Left cardiac atrium (tissue), 4 donors: ENCODE data around the gene ANKRD65. TPM values are rescaled to one million over a fixed set of nuclear protein-coding genes. Genes with fewer than 3 reads are reported as not detected.
"Not testable (repeated sequence)": the region's sequence is repeated elsewhere in the genome, so short reads cannot be mapped to it uniquely, and the experiment has no call there.

Experiments
- ATAC-seq, 2 donors: fragments of 200-7000 bp; cut with Tn5 transposase; one replicate each; pipeline ENCODE4 v1.9.1; 2020; ENCODE audit warnings: mild to moderate bottlenecking in 2 of 2, moderate library complexity in 2 of 2
- DNase-seq: peaks from one replicate; pipeline ENCODE4 v3.0.0-alpha.2; 2020
- intact Hi-C, 2 donors: fragments of 100-400 bp; cut with DNase I; formaldehyde crosslinking; loops; one replicate each; pipeline versions ENCODE4 v1.14.1 to v1.15.1; 2022 to 2023
- long read RNA-seq: library from polyadenylated mRNA; unstranded; transcript quantifications from one replicate; pipeline ENCODE4 v2.0.0, GENCODE V29; 2021
- total RNA-seq, 2 donors: library from RNA; stranded (reverse); fragmentation: NEBNext Ultra II Directional; extraction: Animal tissue kit (Norgen Biotek cat#: 25700); gene quantifications; one replicate each; pipeline ENCODE4 v1.2.1, GENCODE V29; 2021
- donor health status: DM: no; HTN: yes; CAD: no.
- donor health status: DM: no; HTN: yes; CAD: no; lungs with severe emphysema.
- donor health status: DM: yes; HTN: yes; CAD: no.
- donor health status: Dilated cardiomyopathy.

ANKRD65 gene
- total RNA-seq: 1 to 10 TPM; 2.2 to 3.0 TPM
- long read RNA-seq, partial matches to known transcripts: 1 of 1 reads
- long read RNA-seq, other reads (novel, unspliced or antisense): 0 of 1 reads

DNA sequence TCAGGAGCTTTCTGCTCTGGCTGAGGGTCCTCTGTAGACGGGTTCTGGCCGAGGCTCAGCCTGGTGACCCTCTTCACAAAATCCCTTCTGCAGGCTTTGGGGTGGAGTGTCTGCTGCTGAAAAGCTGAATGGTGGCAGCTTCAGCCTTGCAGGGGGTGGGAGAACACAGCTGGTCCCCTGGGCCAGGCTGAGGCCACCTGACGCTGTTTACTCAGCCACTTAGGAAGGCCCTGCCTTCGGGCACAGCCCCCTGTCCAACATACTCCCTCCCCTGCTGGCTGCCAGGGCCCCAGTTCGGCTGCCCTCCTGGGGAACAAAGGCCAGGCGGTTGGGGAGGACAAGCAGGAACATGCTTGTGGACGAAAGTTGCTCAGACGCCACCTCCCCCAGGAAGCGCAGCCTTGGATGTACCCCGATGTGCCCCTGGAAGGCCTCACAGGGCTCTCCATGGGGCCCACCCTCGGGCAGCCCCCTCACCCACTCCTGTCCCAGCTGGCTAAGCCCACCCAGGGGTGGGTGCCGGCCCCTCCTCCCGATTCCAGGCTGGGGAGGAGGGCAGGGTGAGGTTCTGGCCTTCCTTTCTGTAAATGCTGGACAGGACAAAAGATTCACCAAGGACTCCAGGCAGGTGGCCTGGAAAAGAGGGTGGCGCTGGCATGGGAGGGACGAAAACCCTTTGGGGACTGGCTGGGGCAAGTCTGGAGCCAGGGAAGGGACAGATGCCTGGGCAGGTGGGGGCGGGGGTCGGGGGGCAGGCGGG lies at the start of gene ANKRD65:
ANKRD65 (minus strand) TSS at position 130 of the 760 bp plus-strand sequence. CDS start 271 bp downstream, outside the sequence.
- intact Hi-C loops: no loop called here
- DNase-seq (peak; percentile 15), ATAC-seq (peak in 1 of 2 donors; percentile 16)

- intact Hi-C loops, DNase-seq, ATAC-seq: not testable (repeated sequence)
Observed at GRCh38 chr1:1468196-1468985, 47.3 kb upstream of the ANKRD65 start.

GRCh38 chr1:1463312-1463711 lies 42.2 kb upstream of the ANKRD65 start:
- no peak for ATAC-seq
- DNase-seq: no peak
- intact Hi-C loops: no loop called here

GRCh38 chr1:1462318-1462966 lies 41.4 kb upstream of the ANKRD65 start:
- DNase-seq (peak; percentile 53), ATAC-seq (peak; percentile 83 to 87)
- intact Hi-C loops: no loop called here

DNA sequence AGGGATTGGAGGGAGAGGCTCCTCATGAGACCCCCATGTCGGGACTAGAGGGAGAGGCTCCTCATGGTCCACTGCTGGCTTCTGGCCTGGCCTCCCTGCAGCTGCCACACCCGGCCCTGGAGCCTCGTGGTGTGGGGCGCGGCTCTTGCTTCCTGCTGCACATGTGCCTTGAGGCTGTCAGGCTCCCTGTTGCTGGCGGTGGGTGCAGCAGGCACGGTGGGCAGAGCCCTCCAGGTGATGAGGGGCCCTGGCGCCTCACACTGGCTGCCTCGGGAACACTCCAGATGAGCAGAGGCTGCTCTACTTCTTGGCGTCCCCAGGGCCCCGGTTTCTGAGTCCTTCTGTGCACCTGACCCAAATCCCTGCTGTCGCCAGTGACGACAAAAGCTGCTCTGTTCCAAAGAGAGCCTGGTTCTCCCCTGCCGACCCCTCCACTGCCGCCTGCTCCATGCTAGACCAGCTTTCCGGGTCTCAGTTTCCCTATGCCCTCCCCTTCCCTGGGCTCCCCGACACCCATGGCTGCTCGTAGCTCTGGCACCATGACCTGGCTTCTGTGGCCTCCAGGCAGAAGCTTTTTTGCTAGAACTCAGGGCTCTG lies 40.7 kb upstream of the ANKRD65 start:
- DNase-seq: no peak
- intact Hi-C loops: no loop called here
- no peak for ATAC-seq

DNA sequence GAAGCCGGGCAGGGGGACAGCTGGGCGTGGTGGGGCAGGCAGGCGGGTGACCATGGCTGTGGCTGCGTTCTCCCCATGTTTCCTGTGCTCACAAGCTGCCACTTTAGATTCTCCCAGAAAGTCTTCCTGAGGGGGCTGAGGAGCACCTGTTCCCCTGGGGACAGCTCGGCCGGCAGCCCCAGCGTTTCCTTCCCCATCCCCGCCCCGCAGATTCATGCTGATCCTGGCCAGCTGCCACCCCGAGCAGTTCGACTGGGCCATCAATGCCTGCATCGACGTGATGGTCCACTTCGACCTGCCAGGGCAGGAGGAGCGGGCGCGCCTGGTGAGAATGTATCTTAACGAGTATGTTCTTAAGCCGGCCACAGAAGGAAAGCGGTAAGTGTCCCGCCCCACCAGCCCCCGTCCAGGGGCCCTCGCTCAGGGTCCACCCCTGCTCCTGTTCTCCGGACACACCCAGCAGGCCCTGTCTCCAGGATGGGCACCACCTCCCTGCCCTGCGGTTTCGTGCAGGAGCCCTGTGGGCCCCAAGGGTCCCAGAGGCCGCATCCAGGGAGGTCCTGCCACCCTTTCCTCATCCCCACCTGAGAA lies 39.6 kb upstream of the ANKRD65 start:
- ATAC-seq (no peak), DNase-seq (no peak)
- intact Hi-C loops: no loop called here

DNA sequence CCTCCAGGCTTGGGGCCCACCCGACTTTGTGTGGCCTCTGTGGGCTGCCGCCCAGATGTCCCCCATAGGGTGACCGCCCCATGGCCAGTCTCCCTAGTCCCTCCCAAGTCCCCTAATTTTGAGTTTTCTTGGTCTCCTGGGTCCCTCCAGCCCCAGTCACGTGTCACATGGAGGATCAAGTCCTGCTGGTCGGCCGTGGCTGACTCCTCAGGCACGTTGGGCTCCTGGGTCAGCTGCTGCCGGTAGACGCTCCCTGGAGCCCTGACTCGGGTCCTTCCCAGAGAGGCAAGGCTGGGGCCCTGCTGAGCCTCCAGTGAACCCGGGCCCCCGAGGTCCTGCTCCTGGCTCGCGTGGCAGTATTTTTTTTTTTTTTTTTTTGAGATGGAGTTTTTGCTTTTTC lies 38.6 kb upstream of the ANKRD65 start:
- intact Hi-C loops, ATAC-seq, DNase-seq: not testable (repeated sequence)

- ATAC-seq, intact Hi-C loops, DNase-seq: not testable (repeated sequence)
Observed at GRCh38 chr1:1459156-1459555, 38.1 kb upstream of the ANKRD65 start.

- intact Hi-C loops, ATAC-seq, DNase-seq: not testable (repeated sequence)
Observed at GRCh38 chr1:1456683-1457255, 35.7 kb upstream of the ANKRD65 start.

GRCh38 chr1:1455934-1456333 lies 34.9 kb upstream of the ANKRD65 start:
- intact Hi-C loops, ATAC-seq, DNase-seq: not testable (repeated sequence)

DNA sequence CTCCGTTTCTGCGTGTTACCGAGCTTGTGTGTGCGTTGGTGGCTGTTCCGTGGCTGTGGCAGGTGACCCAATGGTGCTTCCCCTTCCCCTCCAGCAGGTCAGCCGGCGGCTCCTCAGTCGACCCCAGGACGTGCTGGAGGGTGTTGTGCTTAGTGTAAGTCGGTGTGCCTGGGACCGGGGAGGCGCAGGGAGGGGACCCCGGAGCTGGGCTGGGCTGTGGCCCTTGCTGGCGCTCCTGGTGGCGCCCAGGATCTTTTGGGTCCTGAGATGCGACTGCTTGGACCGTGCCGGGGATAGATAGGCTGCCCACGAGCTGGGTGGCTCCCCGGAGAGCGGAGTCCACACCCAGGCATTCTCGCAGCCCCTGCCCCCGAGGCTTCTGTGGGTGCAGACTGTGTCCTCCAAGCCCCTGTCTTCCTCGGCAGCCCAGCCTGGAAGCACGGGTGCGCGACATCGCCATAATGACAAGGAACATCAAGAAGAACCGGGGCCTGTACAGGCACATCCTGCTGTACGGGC lies 34.3 kb upstream of the ANKRD65 start:
- DNase-seq: no peak
- intact Hi-C loops: no loop called here
- no peak for ATAC-seq

GRCh38 chr1:1454286-1455056 lies 33.4 kb upstream of the ANKRD65 start:
- DNase-seq, ATAC-seq, intact Hi-C loops: not testable (repeated sequence)

DNA sequence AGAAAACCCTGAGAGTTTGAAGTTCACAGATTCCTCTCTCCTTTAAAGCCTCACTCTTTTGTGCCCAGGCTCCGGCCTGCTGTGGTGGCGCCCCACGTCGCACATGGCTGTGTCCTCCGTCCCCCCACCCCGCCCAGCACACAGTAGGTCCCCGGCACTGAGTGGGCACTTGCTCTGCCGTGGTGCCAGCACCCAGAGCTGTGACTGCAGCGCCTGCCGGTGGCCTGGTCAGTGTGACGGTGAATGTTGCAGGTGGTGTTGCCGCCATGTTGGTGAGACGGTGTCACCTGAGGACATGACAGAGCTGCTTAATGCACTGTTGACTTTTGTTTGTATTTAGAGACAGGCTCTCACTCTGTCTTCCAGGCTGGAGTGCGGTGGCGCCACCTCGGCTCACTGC lies 31.8 kb upstream of the ANKRD65 start:
- no peak for DNase-seq
- intact Hi-C loops: no loop called here
- ATAC-seq: no peak

DNA sequence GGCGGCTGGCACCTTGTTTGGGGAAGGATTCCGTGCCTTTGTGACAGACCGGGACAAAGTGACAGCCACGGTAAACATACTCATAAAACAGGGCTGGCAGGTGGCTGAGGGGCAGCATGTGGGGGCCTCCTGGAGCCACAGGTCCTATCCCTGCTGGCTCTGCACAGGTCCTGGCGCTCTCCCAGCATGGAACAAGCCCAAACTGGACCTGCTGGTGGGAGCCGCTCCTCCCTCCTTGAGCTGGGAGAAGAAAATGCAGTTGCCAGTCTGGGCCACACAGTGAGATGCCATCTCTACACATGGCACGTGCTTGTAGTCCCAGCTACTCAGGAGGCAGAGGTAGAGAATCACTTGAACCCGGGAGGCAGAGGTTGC lies 31.3 kb upstream of the ANKRD65 start:
- DNase-seq: not testable (repeated sequence)

DNA sequence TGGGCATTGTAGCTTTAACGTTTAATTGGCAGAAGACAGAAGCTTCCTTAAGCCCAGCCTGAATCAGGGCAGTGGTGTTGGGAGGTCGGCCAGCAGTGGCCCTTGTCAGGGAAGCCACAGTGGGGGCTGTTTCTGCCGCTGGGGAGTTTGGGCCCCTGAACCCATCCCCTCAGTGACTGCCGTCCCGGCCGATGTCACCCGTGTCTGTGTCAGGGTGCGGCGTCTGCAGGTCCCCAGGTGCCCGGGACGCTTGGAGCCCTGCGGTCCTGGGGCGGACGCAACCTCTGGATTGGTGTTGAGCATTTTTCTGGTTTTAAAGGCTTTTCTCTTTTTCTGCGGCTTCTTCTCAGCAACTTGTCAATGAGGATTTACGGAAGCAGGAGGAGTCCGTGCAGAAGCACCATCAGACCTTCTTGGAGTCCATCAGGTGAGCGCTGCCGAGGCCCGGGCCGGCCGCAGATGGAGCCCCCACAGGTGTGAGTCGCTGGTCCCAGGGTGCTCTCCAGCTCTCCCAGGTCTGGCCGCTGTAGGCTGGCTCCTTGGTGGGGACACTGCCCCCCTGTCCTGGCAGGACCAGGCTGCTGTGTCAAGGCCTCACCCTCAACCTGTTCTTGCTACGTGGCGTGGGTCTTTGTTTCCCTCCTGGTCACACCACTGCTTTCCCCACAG lies 30.8 kb upstream of the ANKRD65 start:
- ATAC-seq (no peak), DNase-seq (no peak)
- intact Hi-C loops: no loop called here

More for the DNA sequence above, 31.3 kb upstream of the ANKRD65 start:
- intact Hi-C loops, ATAC-seq: not testable (repeated sequence)

- intact Hi-C loops, DNase-seq, ATAC-seq: not testable (repeated sequence)
Observed at GRCh38 chr1:1450616-1451015, 29.5 kb upstream of the ANKRD65 start.
